Measurements from ENCODE around the gene PRDM5. TPM values are rescaled to one million over a fixed set of nuclear protein-coding genes. Genes with fewer than 3 reads are reported as not detected.

Gene PRDM5
- total and polyA plus RNA-seq, 9 of the 15 experiments (the other 6 are each of a cell fraction or from before 2014, with no cell fraction given), result not detected

- WGBS (ENCODE audit: insufficient coverage, low coverage, missing lambda C conversion rate), result 0% methylated on average over 1 of the region's 1 CpG
- Histone ChIP-seq H3K4me3 (no peak overlapping the region), H3K27ac (ENCODE audit: extremely low read depth, low read depth, low read length) (no peak overlapping the region), H2AFZ (ENCODE audit: low read depth, low read length) (no peak overlapping the region), H3K36me3 (ENCODE audit: control insufficient read depth, insufficient read depth, low read length) (no peaks in the 10 kb centered on the region), H3K4me2 (ENCODE audit: insufficient read depth, low read length) (no peak overlapping the region), H4K20me1 (replicated peaks; ENCODE audit: control insufficient read depth, insufficient read depth, low read length) (no peaks in the 10 kb centered on the region), H3K27me3 (ENCODE audit: control insufficient read depth in 2 of 2, insufficient read depth in 2 of 2, low read length in 2 of 2) (no peaks in the 10 kb centered on the region), H3K9ac (ENCODE audit: insufficient read depth in 1 of 2, low read depth in 2 of 2, low read length in 2 of 2) (no peak overlapping the region), H3K79me2 (ENCODE audit: control insufficient read depth, insufficient read depth, low read length) (no peaks in the 10 kb centered on the region), H3K9me3 (replicated peaks; ENCODE audit: control insufficient read depth, insufficient read depth, low read depth, low read length) (no peaks in the 10 kb centered on the region), H3K9me1 (ENCODE audit: control insufficient read depth, insufficient read depth, low read length) (no peaks in the 10 kb centered on the region), H3K4me1 (replicated peaks in 1 of 2; ENCODE audit: control insufficient read depth in 2 of 2, insufficient read depth in 2 of 2, low read length in 2 of 2) (no peaks in the 10 kb centered on the region)
- CTCF ChIA-PET (ENCODE audit: low intra/inter-chr PET ratio), result no interaction called here
- in situ Hi-C loops (cut with MboI), result no loop called here
- no peak for FAIRE-seq
- ATAC-seq, result no peak
- POLR2A ChIA-PET, result no interaction called here
- DNase-seq (ENCODE audit: extremely low read depth in 1 of 4, low spot score in 3 of 4), result no peak
- BruUV-seq (replicated peaks), result no TSS peak
- intact Hi-C loops (cut with micrococcal nuclease), result no loop called here
- TF ChIP-seq ELF2 (CRISPR knock-in tag; IDR thresholded peaks at IDR 0.05) (no peak), SMAD2 (IDR thresholded peaks at IDR 0.05; ENCODE audit: low read depth, low read length) (no peak), ZNF280B (CRISPR knock-in tag; IDR thresholded peaks at IDR 0.05) (no peak), ZFP91 (CRISPR knock-in tag; IDR thresholded peaks at IDR 0.05) (no peak), RBM14 (IDR thresholded peaks at IDR 0.05; ENCODE audit: borderline replicate concordance, insufficient read depth, low read depth, low read length) (no peak), PHB (CRISPR knock-in tag; IDR thresholded peaks at IDR 0.05) (no peak), ZNF212 (CRISPR knock-in tag; IDR thresholded peaks at IDR 0.05) (no peak)
Measured at GRCh38 chr4:120837656-120838055, 84.9 kb downstream of the PRDM5 start.
